CD4-positive, alpha-beta T cell treated with Interleukin-17A for 4 hours (primary cell): Measurements from ENCODE around the gene PLD2.
"Not testable (repeated sequence)": the region's sequence is repeated elsewhere in the genome, so short reads cannot be mapped to it uniquely, and the experiment has no call there.

ENCODE experiments used
- DNase-seq: peaks from one replicate; pipeline ENCODE4 v3.0.0-alpha.2; 2020; ENCODE audit warnings: mixed read lengths

The PLD2 gene

DNA sequence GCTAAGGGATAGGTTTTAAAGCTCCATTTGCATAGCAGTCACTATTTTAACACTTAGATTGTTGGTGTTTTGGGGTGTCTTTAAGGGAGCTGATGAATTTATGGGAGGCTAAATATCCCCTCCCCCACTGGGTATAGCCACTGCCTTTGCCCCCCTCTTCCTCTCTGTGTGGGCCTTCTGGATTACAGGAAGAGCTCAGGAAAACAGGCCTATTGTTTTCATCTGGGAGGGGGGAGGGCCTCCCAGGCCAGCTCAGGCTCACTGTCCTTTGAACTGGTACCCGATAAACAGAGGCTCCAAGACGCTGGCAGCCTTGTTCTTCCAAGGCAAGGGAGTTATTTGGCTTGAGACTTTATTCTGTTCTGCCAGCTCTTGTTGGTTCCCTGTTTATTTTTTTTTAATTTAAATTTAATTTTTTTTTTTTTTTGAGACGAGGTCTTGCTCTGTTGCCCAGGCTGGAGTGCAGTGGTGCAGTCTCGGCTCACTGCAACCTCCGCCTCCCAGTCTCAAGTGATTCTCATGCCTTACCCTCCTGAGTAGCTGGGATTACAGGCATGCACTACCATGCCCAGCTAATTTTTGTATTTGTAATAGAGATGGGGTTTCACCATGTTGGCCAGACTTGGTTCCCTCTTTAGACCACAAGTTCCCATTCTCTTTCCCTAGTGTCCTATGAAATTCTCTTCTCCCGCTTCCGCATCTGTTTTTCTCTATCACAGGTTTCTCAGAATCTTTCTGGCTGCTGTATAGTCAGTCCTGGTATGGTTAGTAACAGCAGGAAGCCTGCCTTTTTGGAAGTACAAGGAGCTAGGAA lies 51.3 kb downstream of the PLD2 start:
- DNase-seq, result no peak

DNA sequence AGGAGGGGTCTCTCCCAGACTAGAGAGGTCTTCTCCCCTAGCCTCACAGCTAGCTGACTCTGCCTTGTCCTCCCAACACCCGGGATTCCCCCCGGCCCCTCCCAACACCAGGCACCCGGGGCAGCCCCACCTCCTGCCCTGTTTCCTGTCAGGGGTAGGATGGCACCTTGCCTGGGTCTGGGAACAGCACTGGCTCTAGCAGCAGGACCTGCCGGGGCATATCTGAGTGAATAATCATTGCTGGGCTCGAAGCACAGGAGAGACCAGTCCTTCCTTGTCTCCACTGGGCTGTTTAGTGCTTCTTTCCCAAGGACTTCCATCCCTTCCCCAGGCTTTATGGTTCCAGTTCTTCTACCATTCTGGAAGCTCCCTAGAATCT lies 51.9 kb downstream of the PLD2 start:
- no peak for DNase-seq

DNA sequence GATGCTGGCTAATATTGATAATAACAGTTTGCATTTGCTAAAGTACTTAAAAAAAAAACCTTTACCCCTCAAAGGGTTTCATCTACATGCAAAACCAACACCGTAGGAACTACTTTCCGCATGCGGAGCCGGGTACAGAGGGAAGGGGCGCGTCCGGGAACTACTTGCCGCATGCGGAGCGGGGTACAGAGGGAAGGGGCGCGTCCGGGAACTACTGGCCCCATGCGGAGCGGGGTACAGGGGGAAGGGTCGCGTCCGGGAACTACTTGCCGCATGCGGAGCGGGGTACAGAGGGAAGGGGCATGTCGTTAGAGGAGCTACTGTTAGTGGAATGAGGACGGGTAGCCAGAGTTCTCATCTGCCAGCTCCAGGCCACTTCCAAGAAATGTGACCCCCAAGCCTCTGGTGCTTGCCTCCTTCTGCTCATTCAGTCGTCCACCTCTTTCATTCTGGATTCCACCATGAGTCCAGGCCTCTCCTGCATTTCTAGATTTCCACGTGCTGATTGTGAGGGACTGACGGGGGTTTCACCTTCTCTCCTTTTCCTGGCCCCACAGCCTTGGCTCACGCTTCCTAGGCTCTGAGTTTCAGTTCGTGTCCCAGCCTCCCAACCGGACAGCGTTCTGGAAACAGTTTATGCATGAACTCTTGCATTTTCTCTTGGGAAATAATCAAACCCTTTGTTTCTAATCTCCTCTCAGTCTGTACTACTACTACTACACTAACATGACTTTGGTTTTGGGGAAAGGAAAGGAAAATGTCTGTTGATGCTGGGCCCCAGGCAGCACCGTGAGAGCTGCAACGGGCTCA lies 53.1 kb downstream of the PLD2 start:
- no peak for DNase-seq

DNA sequence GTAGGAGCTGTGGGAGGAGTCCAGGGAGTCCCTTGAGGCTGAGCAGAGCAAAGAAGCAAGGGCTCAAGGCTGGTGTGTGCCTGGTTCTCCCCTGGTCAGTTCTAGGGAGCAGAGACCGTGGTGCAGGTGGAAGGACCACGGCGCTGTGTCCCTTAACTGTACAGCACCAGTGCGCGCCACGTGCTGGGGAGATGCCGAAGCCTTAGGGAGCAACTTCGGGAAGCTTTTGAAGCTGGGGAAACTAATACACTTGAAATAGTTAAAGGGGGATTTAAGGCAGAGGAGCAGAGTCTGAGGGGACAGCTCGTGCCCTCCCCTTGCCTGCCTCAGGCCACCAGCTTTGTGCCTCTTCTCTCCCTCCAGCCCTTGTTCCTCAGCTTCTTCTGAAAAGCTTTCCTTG lies 53.7 kb downstream of the PLD2 start:
- DNase-seq, result no peak

DNA sequence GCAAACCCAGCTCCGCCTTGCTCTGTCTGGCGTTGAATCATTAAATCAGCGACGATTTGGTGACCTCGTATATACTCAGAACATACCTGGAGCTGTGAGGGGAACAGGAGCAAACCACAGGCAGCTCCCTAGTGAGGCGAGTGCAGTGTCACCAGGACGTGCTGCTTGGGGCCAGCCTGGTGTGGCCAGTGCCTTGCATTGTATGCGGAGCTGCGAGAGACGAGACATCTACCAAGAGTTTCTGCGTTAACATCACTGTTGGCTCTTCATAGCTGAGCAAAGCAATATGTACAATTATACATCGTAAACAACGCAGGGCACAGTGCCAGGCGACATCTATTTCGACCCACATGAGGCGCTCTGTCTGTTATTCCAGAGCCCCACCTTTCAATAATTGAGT lies 54.1 kb downstream of the PLD2 start:
- no peak for DNase-seq

DNA sequence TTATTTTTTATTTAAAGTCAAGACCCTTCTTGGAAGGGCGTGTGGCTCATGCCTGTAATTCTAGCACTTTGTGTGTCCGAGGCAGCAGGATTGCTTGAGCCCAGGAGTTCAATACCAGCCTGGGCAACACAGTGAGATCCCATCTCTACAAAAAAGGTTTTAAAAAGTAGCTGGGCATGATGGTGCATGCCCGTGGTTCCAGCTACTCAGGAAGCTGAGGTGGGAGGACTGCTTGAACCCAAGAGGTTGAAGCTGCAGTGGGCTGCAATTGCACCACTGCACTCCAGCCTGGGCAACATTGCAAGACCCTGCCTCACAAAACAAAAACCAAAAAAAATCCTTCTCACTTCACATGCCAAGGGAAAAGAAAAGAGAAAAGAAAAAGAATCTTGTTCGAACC lies 55.8 kb downstream of the PLD2 start:
- no peak for DNase-seq

DNA sequence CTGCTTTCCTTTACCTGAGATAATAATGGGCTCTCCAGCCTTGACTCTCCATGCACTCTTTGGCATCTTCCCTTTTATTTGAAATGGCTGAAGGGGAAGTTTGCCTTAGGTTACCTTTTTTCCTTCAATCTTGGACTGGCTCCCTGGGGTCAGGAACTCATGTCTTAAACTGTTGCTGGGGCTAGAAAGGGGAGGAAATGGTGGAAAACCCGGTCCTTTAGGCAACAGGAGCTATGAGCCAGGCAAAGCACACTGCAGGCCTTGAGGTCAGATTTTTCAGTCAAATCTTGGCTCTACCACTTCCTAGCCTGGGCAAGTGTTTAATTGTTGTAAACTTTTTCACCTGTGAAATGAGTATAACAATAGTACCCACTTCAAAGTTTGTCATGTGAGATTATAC lies 56.4 kb downstream of the PLD2 start:
- no peak for DNase-seq

DNA sequence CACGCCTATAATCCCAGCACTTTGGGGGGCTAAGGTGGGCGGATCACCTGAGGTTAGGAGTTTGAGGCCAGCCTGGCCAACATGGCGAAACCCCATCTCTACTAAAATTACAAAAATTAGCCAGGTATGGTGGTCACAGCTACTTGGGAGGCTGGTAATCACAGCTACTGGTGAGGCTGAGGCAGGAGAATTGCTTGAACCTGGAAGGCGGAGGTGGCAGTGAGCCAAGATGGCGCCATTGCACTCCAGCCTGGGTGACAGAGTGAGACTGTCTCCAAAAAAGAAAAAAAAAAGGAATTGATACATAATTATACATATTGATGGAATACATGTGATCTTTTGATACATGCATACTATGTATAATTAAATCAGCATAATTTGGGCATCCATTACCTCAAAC lies 60.6 kb downstream of the PLD2 start:
- DNase-seq, result not testable (repeated sequence)

DNA sequence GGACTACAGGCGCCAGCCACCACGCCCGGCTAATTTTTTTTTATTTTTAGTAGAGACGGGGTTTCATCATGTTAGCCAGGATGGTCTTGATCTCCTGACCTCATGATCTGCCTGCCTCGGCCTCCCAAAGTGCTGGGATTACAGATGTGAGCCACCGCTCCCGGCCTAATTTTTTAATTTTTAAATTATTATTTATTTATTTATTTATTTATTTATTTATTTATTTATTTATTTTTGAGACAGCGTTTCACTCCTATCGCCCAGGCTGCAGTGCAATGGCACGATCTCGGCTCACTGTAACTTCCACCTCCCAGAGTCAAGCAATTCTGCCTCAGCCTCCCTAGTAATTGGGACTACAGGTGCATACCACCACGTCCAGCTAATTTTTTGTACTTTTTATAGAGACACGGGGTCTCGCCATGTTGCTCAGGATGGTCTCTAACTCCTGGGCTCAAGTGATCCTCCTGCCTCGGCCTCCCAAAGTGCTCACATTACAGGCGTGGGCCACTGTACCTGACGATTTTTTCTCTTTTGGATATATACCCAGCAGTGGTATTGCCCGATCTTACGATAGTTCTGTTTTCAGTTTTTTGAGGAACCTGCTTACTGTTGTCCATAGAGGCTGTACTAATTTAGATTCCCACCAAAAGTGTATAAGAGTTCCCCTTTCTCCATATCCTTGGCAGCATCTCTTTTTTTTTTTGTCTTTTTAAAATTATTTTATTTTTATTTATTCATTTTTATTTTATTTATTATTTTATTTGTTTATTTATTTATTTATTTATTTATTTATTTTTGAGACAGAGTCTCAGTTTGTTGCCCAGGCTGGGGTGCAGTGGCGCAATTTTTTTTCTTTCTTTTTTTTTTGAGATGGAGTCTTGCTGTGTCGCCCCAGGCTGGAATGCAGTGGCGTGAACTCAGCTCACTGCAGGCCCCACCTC lies 62.4 kb downstream of the PLD2 start:
- not testable (repeated sequence) for DNase-seq

DNA sequence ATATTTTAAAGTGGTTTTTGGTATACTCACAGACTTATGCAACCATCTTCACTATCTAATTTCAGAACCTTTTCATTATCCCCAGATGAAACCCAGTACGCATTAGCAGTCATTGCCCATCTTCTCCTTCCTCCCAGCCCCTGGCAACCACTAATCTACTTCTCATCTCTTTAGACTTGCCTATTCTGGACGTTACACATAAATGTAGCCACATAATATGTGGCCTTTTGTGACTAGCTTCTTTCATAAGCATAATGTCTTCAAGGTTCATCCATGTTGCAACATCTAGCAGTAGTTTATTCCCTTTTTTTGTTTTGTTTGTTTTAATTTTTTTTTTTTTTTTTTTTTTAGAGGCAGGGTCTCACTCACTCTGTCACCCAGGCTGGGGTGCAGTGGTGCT lies 63.9 kb downstream of the PLD2 start:
- DNase-seq, result no peak

DNA sequence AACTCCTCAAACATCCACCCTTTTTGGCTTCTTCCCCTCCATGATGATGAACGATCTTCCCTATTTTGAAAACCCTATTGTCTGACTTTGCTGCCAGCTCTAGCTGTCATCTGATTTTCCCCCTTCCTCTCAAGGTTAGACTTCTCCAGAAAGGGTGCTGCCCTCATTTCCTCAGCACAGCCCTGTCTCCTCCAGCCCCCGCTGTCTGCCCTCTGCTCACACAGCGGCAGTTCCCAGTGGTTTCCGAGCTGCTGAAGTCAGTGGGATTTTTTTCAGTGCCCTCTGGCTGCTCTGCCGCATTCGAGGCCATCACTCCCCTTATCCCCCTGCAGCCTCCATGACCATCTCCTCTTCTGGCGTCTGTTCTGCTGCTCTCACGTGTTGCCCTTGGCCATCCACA lies 65.8 kb downstream of the PLD2 start:
- no peak for DNase-seq
